OCI-LY3 (cell line): ENCODE data around the gene ORC1.

Source experiments
- H2AFZ ChIP-seq: fragments of 200-600, 300-600 bp; shearing (Covaris generic); 2 replicates; pipeline ENCODE4 v1.6.0; 2014; ENCODE audit warnings: antibody characterized with exemption, low read depth, low read length
- H3K27ac ChIP-seq: fragments of 200-600, 300-600 bp; sonication (generic); 2 replicates; pipeline ENCODE4 v1.5.1; 2014; ENCODE audit warnings: mild to moderate bottlenecking, low read length, moderate library complexity, mixed read lengths
- H3K27me3 ChIP-seq: fragments of 200-600, 300-600 bp; sonication (generic); 2 replicates; pipeline ENCODE4 v1.6.1; 2014; ENCODE audit warnings: low read depth, low read length, mixed read lengths
- H3K36me3 ChIP-seq: fragments of 200-600, 300-600 bp; sonication (generic); replicated peaks from 2 replicates; pipeline ENCODE3; 2014; ENCODE audit warnings: low read depth, low read length, mixed read lengths
- H3K4me1 ChIP-seq: fragments of 300-600, 200-600 bp; sonication (generic); 2 replicates; pipeline ENCODE4 v1.6.1; 2014; ENCODE audit warnings: low read length, mixed read lengths
- H3K4me2 ChIP-seq: fragments of 200-600, 300-600 bp; sonication (generic); 2 replicates; pipeline ENCODE4 v1.6.1; 2014; ENCODE audit warnings: low read length, mixed read lengths
- H3K4me3 ChIP-seq: fragments of 300-600, 200-600 bp; sonication (generic); 2 replicates; pipeline ENCODE4 v1.5.1; 2014; ENCODE audit warnings: antibody characterized with exemption, mild to moderate bottlenecking, low read length, moderate library complexity
- H3K79me2 ChIP-seq: fragments of 300-600, 200-600 bp; shearing (Covaris generic); 2 replicates; pipeline ENCODE4 v1.6.1; 2014; ENCODE audit warnings: mild to moderate bottlenecking, low read length, mixed read lengths
- H3K9ac ChIP-seq: fragments of 300-600, 200-600 bp; shearing (Covaris generic); 2 replicates; pipeline ENCODE4 v1.6.0; 2014; ENCODE audit warnings: mild to moderate bottlenecking, low read length, moderate library complexity
- H3K9me3 ChIP-seq: fragments of 200-600, 300-600 bp; shearing (Covaris generic); 2 replicates; pipeline ENCODE4 v1.6.1; 2014; ENCODE audit warnings: low read length, mixed read lengths; ENCODE audit not compliant: insufficient read depth
- H4K20me1 ChIP-seq: fragments of 200-600, 300-600 bp; sonication (generic); 2 replicates; pipeline ENCODE4 v1.6.1; 2016; ENCODE audit warnings: low read length, mixed read lengths; ENCODE audit not compliant: insufficient read depth
- CTCF ChIP-seq: fragments of 200-600, 300-600 bp; sonication (generic); IDR thresholded peaks from 2 replicates; pipeline ENCODE4 v1.5.1; 2014; ENCODE audit warnings: antibody characterized with exemption, low read length, low read depth
- EZH2phosphoT487 ChIP-seq: fragments of 200-600 bp; shearing (Covaris generic); IDR thresholded peaks from 2 replicates; pipeline ENCODE4 v1.6.1; 2018; ENCODE audit warnings: antibody characterized with exemption, mixed run types, low read depth

ORC1 gene

GRCh38 chr1:52426371-52426770, 22.1 kb upstream of the ORC1 start:
- no peak overlapping the region for H3K27ac ChIP-seq
- H3K4me1 ChIP-seq = no peaks in the 10 kb centered on the region
- no peaks in the 10 kb centered on the region for H4K20me1 ChIP-seq
- TF ChIP-seq CTCF = no peak
- no peak for TF ChIP-seq EZH2phosphoT487
- H2AFZ ChIP-seq = no peak overlapping the region
- no peaks in the 10 kb centered on the region for H3K27me3 ChIP-seq
- H3K36me3 ChIP-seq = peaks cover 10% of the 10 kb centered on the region
- no peak overlapping the region for H3K9ac ChIP-seq
- H3K9me3 ChIP-seq = no peaks in the 10 kb centered on the region
- no peaks in the 10 kb centered on the region for H3K79me2 ChIP-seq
- H3K4me2 ChIP-seq = no peak overlapping the region
- H3K4me3 ChIP-seq = no peak overlapping the region

DNA sequence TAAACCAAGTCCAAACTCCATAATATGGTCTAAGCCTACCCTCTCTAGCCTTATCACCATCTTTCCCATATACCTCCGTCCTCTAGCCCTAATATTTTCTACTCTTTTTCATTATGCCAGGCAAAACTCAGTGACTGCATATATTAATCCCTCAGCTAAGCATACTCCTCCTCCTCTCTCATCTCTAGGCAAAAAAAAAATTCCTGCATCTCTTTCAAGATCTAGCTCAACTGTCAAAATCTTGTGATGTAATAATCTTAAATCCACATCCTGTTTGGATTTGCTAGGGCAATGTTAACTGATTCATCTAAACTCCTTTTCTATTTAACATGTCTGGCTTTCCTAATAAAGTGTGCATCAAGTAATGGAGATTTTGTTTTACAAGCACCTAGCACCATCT, 20.6 kb upstream of the ORC1 start:
- TF ChIP-seq EZH2phosphoT487 (no peak), CTCF (no peak)
- H3K4me2 ChIP-seq = no peak overlapping the region
- no peaks in the 10 kb centered on the region for H3K4me1 ChIP-seq
- peaks cover 6% of the 10 kb centered on the region for H3K36me3 ChIP-seq
- no peak overlapping the region for H3K27ac ChIP-seq
- no peaks in the 10 kb centered on the region for H4K20me1 ChIP-seq
- H2AFZ ChIP-seq = no peak overlapping the region
- H3K4me3 ChIP-seq = no peak overlapping the region
- H3K79me2 ChIP-seq = no peaks in the 10 kb centered on the region
- H3K9me3 ChIP-seq = no peaks in the 10 kb centered on the region
- no peaks in the 10 kb centered on the region for H3K27me3 ChIP-seq
- no peak overlapping the region for H3K9ac ChIP-seq

DNA sequence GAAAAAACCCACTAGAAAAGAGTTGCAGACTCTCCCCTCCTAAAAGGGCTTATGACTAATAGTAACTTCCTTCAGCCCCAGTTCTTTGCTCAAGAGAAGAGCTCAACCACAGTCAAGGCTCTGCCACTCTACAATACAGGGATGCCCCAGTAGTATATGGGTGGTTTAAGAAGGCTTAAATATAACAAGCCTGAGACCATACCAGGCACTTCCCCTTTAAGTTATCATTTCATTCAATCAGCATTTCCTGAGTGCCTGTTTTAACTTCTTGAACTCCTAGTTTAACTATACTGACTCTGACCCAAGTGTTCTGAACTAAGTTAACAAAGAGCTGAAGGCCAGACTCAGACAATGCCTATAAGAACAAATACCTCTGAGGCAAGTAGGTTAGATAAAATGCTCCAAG, 20.0 kb upstream of the ORC1 start:
- Histone ChIP-seq H3K4me3 (no peak overlapping the region), H3K9me3 (no peaks in the 10 kb centered on the region), H3K9ac (no peak overlapping the region), H4K20me1 (no peaks in the 10 kb centered on the region), H3K4me2 (no peak overlapping the region), H3K79me2 (no peaks in the 10 kb centered on the region), H2AFZ (no peak overlapping the region), H3K27ac (no peak overlapping the region), H3K36me3 (peaks cover 9% of the 10 kb centered on the region), H3K27me3 (no peaks in the 10 kb centered on the region), H3K4me1 (no peaks in the 10 kb centered on the region)
- no peak for TF ChIP-seq EZH2phosphoT487
- no peak for TF ChIP-seq CTCF

DNA sequence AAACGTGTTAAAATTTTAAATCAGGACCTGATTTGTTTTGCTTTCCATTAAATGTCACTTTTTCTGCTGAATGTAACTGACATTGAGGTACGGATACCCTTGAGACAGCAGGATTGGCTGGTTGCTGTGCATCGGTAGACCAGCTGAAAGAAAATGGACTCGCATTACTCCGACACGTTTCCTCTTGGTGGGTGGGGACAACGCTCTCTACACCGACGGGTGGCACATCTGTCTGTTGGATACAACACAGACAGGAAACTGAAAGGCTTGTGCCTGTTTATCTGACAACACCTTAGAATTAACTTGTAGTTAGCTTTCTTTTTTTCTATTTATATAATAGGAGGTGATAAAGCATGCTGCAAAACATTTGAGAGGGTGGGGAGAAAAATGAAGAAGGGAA, 19.5 kb upstream of the ORC1 start:
- Histone ChIP-seq H3K4me2 (no peak overlapping the region), H3K79me2 (no peaks in the 10 kb centered on the region), H3K4me3 (no peak overlapping the region), H3K9ac (no peak overlapping the region), H3K27ac (no peak overlapping the region), H3K4me1 (no peaks in the 10 kb centered on the region), H3K9me3 (no peaks in the 10 kb centered on the region), H4K20me1 (no peaks in the 10 kb centered on the region), H3K36me3 (peaks cover 10% of the 10 kb centered on the region), H3K27me3 (no peaks in the 10 kb centered on the region), H2AFZ (no peak overlapping the region)
- TF ChIP-seq EZH2phosphoT487 (no peak), CTCF (no peak)
